HG02884 (cell line): ENCODE data around the gene ACAT2.
A peak's percentile ranks its signal among the peaks of the same experiment; 100 is the strongest.
"Not testable (repeated sequence)": the region's sequence is repeated elsewhere in the genome, so short reads cannot be mapped to it uniquely, and the experiment has no call there.

Experiments used
- ATAC-seq: cut with Tn5 transposase; IDR thresholded peaks from one replicate; pipeline ENCODE4 v1.9.1; 2021; ENCODE audit warnings: mild to moderate bottlenecking, moderate library complexity; ENCODE audit not compliant: unreplicated experiment

ACAT2 gene

DNA sequence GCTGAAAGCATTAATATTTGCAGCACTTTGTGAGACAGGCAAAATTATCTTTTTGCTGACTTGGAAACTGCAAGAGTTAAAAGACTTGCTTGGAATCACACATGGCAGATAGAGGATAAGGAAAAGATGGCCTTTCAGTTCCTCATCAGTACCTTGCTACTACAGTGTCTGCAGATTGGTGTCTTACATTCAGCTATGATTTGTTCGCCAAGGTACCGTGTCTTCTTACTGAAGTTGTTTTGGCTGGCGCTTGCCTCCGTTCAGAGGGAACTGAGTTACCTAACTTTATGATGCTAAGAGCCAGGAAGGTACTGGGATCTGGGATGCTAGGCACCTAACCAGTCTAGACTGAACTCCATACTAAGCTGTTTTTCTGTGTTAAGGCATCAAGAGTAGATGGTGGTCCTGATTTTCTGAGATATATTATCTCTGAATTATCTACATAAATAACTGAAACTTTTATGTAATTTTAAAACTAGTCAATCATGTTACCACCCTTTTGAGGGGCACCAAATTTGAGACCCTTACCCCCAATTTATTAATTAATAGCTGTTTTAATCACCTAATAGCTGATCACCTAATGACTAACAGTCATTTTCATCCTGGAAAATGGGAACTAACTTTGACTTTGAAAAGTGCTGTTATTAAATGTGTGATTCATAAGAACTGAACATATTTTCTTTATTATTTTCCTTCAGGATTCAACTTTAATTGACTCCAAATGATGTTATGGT, 32.1 kb upstream of the ACAT2 start:
- peak; percentile 21 for ATAC-seq

DNA sequence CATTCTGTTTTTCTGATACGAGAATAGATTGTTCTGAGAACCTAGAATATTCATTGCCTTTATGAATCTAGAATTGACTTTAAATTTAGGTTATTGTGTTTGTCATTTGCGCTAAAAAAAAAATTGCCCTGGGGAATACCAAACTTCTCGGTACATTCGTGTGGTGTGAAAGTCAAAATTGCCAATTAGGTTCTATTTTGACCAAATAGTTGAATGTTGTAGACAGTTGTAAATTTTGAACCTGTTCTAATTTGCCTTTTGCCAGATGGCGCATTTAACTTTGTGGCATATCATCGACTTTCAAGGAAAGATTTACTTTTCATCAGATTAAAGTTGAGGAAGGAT, 31.5 kb upstream of the ACAT2 start:
- ATAC-seq: no peak

DNA sequence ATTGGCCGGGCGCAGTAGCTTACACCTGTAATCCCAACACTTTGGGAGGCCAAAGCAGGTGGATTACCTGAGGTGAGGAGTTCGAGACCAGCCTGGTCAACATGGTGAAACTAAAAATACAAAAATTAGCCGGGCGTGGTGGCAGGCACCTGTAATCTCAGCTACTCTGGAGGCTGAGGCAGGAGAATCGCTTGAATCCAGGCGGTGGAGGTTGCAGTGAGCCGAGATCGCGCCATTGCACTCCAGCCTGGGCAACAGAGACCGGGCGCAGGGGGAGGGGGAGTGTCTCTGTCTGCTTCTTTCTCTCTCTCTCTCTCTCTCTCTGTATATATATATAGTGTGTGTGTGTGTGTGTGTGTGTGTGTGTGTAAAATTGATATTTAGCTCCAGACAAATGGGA, 29.3 kb upstream of the ACAT2 start:
- not testable (repeated sequence) for ATAC-seq

DNA sequence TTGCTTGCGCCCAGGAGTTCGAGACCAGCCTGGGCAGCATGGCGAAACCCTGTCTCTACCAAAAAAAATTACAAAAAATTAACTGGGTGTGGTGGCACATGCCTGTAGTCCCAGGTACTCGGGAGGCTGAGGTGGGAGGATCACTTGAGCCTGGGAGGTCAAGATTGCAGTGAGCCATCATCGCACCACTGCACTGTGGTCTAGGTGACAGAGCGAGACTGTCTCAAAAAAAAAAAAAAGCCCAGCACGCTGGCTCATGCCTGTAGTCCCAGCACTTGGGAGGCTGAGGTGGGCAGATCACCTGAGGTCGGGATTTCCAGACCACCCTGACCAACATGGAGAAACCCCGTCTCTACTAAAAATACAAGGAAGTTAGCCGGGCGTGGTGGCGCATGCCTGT, 28.4 kb upstream of the ACAT2 start:
- ATAC-seq: not testable (repeated sequence)

DNA sequence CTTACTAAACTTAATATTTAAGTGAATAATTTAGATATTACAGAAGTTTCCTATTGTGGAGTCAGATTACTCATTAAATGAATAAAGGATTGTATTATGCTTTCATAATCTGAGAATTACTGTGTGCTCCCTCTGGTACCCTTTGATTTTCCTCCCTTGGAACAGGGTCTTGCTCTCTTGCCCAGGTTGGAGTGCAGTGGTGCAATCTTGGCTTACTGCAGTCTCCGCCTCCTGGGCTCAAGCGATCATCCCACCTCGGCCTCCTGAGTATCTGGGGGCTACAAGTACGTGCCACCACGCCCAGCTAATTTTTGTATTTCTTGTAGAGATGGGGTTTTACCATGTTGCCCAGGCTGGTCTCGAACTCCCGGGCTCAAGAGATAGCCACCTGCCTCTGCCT, 24.9 kb upstream of the ACAT2 start:
- ATAC-seq: no peak

- ATAC-seq: no peak
Observed at GRCh38 chr6:159739341-159739740, 22.5 kb upstream of the ACAT2 start.

DNA sequence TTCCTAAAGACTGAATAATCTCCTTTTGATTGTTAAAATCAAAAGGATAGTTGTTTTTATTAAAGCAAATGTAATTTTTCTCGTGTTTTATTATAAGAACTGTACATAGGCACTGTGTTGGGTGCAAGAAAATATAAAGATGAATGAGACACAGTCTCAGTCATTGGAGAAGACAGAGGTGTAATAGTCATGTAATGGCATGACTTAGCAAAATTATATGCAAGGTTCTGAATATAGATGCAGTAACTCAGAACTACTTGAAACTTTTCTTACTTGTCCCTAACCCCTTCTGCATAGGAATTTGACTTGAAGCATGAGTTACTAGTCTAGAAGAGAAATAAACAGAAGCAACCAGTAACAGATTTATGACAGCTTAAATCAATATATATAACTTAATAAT, 19.7 kb upstream of the ACAT2 start:
- ATAC-seq: no peak

GRCh38 chr6:159745081-159745480, 16.8 kb upstream of the ACAT2 start:
- ATAC-seq: no peak

DNA sequence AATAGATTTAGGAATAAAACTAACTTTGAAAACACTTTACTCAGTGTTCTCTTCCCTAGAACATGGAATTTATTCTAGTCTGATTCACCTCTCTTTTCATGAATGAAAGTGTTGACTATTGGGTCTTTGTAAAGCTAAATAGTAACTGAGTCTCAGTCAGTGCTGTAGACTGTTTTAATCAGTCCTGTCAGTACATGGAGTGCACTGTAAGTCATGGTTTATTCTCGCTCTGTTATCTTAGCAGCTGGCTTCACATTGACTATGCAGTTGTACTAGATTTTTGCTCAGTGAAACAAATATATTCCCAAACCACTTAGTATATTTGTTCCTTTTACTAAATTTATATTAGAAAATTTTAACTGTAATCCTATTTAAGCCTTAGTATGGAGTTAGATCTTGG, 15.1 kb upstream of the ACAT2 start:
- no peak for ATAC-seq

GRCh38 chr6:159748127-159748526, 13.7 kb upstream of the ACAT2 start:
- not testable (repeated sequence) for ATAC-seq

DNA sequence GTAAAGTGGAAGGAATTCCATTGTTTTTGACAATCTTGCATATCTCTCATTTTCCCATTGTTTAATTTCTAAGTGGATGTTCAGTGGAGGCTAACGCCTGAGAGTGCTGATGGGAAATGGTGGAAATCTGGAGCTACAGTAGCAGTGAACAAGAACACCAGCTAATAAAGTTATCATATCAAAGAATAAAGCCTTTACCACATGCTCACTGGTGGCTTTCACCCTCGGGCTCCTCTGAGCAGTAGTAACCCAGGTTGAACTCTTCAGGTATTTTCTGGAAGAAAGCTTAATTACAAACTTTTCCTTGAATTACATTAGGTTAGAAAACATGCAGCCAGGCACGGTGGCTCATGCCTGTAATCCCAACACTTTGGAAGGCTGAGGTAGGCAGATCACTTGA, 10.4 kb upstream of the ACAT2 start:
- ATAC-seq: no peak

DNA sequence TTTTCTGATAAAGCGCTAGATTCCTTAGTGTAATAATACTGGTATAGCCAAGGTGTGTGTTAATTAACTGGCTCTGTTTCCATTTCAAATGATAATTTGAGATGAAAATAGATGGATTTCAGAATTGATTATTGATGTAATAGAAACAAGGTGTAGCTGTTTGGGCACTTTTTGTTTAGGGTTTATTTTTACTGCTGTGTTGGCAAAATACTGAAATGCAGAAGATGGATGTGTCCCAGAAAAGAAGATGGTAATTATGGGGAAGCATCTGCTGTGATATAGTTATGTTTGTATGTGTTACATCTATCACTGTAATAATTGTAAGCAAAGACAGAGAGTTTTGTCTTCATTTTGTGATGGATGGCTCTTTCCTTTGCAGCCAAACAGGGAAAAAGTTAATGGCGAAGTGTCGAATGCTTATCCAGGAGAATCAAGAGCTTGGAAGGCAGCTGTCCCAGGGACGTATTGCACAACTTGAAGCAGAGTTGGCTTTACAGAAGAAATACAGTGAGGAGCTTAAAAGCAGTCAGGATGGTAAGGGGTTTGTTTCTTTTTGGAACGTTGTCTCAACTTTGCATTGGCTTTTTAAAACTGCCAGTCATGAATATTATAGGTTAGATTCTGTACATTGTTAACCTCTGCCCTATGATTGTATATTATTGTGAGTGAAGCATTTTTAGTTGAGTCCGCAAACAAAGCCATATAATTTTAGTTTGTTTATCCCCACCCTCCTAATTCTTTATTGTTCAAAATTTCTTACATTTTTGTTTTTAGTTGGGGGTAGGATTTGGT, 8.6 kb upstream of the ACAT2 start:
- no peak for ATAC-seq

- ATAC-seq: no peak
Observed at GRCh38 chr6:159754401-159754800, 7.4 kb upstream of the ACAT2 start.

DNA sequence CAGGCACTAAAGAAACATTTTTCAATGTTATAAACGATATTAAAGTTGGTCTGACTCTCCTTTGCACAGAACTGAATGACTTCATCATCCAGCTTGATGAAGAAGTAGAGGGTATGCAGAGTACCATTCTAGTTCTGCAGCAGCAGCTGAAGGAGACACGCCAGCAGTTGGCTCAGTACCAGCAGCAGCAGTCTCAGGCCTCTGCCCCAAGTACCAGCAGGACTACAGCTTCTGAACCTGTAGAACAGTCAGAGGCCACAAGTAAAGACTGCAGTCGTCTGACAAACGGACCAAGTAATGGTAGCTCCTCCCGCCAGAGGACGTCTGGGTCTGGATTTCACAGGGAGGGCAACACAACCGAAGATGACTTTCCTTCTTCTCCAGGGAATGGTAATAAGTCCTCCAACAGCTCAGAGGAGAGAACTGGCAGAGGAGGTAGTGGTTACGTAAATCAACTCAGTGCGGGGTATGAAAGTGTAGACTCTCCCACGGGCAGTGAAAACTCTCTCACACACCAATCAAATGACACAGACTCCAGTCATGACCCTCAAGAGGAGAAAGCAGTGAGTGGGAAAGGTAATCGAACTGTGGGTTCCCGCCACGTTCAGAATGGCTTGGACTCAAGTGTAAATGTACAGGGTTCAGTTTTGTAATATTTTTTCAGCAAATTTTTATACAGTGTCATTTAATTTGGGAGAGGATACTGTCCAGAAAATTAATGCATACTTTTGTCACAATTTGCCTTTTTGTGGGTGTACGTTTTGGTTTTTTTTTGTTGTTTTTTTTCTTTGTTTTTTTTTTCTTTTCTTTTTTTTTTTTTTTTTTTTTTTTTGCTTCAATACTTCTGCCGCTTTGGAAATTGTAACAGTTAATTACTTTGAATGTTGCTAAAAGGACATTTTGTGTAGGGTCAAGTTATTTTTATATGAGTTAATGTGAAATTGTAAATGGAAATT, 6.6 kb upstream of the ACAT2 start:
- ATAC-seq: no peak

- no peak for ATAC-seq
Observed at GRCh38 chr6:159756508-159756907, 5.3 kb upstream of the ACAT2 start.

DNA sequence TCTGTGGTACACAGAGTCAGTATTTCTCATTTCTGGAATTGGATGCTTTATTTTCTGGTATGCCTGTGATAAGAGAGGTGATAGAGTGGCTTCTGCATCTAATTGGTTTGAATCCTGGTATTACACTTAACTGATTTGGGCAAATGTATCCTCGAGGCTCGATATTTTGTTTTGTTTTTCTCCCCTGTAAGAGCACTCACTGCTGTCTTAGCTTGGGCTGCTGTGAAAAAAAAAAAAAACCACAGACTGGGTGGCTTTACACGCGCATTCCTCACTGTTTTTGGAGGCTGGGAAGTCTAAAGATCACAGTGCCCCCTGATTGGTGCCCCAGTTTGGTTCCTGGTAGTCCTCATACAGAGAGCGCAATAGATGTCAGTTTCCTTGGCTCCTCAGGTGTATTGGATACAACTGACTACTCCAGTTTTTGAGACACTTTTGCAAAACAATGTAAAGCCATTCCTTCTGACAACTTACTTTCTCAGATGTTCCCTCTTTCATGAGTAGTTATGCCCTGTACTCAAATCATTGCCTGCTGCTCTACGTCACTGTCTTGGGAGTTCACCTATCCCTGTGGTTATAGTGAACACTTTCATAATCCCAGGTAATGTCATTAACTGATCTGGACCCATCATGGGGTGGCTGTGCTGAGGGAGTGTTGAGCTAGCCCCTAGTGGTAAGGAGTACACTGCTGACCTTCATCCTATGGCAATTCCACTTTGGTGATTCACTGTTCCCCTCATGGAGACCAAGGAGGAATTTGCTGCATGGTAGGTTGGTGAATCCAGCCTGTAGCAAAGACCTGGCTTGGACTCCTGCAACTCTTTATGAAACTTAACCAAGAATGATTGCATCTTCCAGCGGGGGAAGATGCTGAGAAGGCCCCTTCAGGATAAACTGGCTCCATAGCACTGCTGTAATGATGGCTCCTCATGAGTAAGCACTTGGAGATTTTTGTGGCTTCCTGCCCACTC, 3.5 kb upstream of the ACAT2 start:
- no peak for ATAC-seq

DNA sequence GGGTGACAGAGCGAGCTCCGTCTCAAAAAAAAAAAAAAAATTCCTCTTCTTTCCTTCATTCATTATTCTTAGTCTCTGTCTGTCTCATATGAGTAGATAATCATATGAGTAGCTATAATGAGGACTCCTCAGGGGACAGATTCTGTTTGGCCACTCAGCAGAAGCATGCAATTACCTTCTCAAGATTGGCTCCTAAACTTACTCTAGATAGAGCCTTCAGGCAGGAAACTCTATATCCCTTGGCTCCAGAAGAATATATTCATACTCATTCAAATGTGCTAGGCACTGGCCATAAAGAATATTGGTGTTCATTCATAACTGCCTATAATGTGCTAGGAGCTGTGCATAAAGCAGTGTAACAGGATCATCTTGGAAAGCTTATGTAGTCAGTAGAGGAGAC, 2.2 kb upstream of the ACAT2 start:
- no peak for ATAC-seq

- ATAC-seq: no peak
Observed at GRCh38 chr6:159760602-159761057, 1.2 kb upstream of the ACAT2 start.

GRCh38 chr6:159761129-159761872, 544 bp upstream of the ACAT2 start:
- ATAC-seq: no peak
